ENCODE data around the gene STING1.

GRCh38 chr5:139454568-139455290 lies 27.8 kb downstream of the STING1 start:
- TF ChIP-seq CTCF (IDR thresholded peaks at IDR 0.05), result no peak
- TF ChIP-seq POLR2A (IDR thresholded peaks at IDR 0.05), result no peak
- no peak for TF ChIP-seq POLR2AphosphoS5 (IDR thresholded peaks at IDR 0.05)
